K562 (cell line): Measurements from ENCODE around the gene SPOCD1. TPM values are rescaled to one million over a fixed set of nuclear protein-coding genes. Genes with fewer than 3 reads are reported as not detected.

Experiments used
- BRF2 ChIP-seq: IDR thresholded peaks from 3 replicates; pipeline ENCODE4 v1.6.1; 2011; ENCODE audit warnings: borderline replicate concordance, mild to moderate bottlenecking; ENCODE audit not compliant: insufficient read length, insufficient read depth
- ERF ChIP-seq: fragments of 450-650 bp; formaldehyde crosslinking; IDR thresholded peaks from 2 replicates; pipeline ENCODE4 v1.4.0; 2020; ENCODE audit warnings: mild to moderate bottlenecking, mixed read lengths
- FOXJ2 ChIP-seq: fragments of 200-800 bp; sonication (Bioruptor generic); IDR thresholded peaks from 2 replicates; pipeline ENCODE4 v1.6.1; 2016; ENCODE audit warnings: missing genetic modification characterization, missing compliant biosample characterization
- MAFK ChIP-seq: IDR thresholded peaks from 2 replicates; pipeline ENCODE4 v1.6.1; 2011; ENCODE audit warnings: low read length, improper control_type of control experiment
- TCF15 ChIP-seq: fragments of 250-450 bp; sonication (Bioruptor Pico); IDR thresholded peaks from 2 replicates; pipeline ENCODE4 v1.8.0; 2022; ENCODE audit warnings: moderate library complexity, mild to moderate bottlenecking, inconsistent platforms
- TEAD4 ChIP-seq, 2 experiments: sonication (generic) in 1 of 2; formaldehyde crosslinking in 1 of 2; IDR thresholded peaks; 2 replicates each; pipeline versions ENCODE4 v1.6.1 to v1.8.0; 2012 to 2022; ENCODE audit warnings: borderline replicate concordance in 1 of 2, inconsistent platforms in 1 of 2, low read length in 1 of 2, mild to moderate bottlenecking in 1 of 2, missing genetic modification reagents in 1 of 2
- TRIM25 ChIP-seq: fragments of 450-650 bp; IDR thresholded peaks from 2 replicates; pipeline ENCODE4 v1.7.0; 2016; ENCODE audit warnings: borderline replicate concordance
- ZBTB33 ChIP-seq: sonication (generic); formaldehyde crosslinking; IDR thresholded peaks from 2 replicates; pipeline ENCODE4 v1.8.1; 2023; ENCODE audit warnings: mild to moderate bottlenecking, missing genetic modification reagents
- ZBTB9 ChIP-seq: fragments of 450-650 bp; formaldehyde crosslinking; IDR thresholded peaks from 2 replicates; pipeline ENCODE4 v1.4.0; 2020; ENCODE audit warnings: mild to moderate bottlenecking, moderate library complexity
- ZNF212 ChIP-seq: fragments of 450-650 bp; formaldehyde crosslinking; IDR thresholded peaks from 2 replicates; pipeline ENCODE4 v1.4.0; 2020; ENCODE audit warnings: mild to moderate bottlenecking
- ZNF224 ChIP-seq: sonication (generic); formaldehyde crosslinking; IDR thresholded peaks from 2 replicates; pipeline ENCODE4 v1.8.0; 2022; ENCODE audit warnings: mild to moderate bottlenecking, missing genetic modification reagents
- ZNF511 ChIP-seq: sonication (generic); formaldehyde crosslinking; IDR thresholded peaks from 2 replicates; pipeline ENCODE4 v1.8.0; 2022; ENCODE audit warnings: mild to moderate bottlenecking, missing genetic modification reagents
- polyA plus RNA-seq, 8 experiments: library from polyadenylated mRNA; depleted of rRNA in 4 of 8; stranded (reverse) in 5 of 8; unstranded in 3 of 8; fragments of >200 nt; fragmentation: Nextera tagmentation in 2 of 8; fragmentation: Illumina TruSeq in 1 of 8; extraction: Ambion mirVana in 2 of 8; extraction: Trizol in 1 of 8; gene quantifications; 2 replicates each; pipeline versions ENCODE4 v1.2.1 to v1.2.3, GENCODE V29; 2011 to 2014; ENCODE audit warnings: inconsistent platforms in 1 of 8, missing spikeins in 1 of 8
- total RNA-seq, 7 experiments: library from RNA; depleted of rRNA in 6 of 7; stranded (reverse); fragments of >200 nt in 6 of 7; fragmentation: Illumina TruSeq in 2 of 7; extraction: Trizol in 2 of 7; gene quantifications; 2 replicates each; pipeline versions ENCODE4 v1.2.1 to v1.2.3, GENCODE V29; 2011 to 2021; ENCODE audit warnings: low replicate concordance in 1 of 7
- TF ChIP-seq, protein P1 (sequence below): fragments of 450-650 bp; formaldehyde crosslinking; conservative IDR thresholded peaks from 2 replicates; pipeline ENCODE4 v1.4.0; 2022; ENCODE audit warnings: mild to moderate bottlenecking, missing genetic modification characterization

The SPOCD1 gene
- total and polyA plus RNA-seq, 9 of the 15 experiments (the other 6 are each of a cell fraction or from before 2014, with no cell fraction given): 0.03 to 0.71 (median 0.26) TPM; not detected in 1

- no peak for TF ChIP-seq ERF (CRISPR knock-in tag)
- TF ChIP-seq ZNF224 (CRISPR knock-in tag): no peak
- no peak for TF ChIP-seq ZBTB9 (CRISPR knock-in tag)
- no peak; the same call in 1 of the 2 replicates for TF ChIP-seq ZNF511 (CRISPR knock-in tag)
- no peak for TF ChIP-seq TCF15 (CRISPR knock-in tag)
- no peak for TF ChIP-seq ZNF212
- TF ChIP-seq, protein P1, sequence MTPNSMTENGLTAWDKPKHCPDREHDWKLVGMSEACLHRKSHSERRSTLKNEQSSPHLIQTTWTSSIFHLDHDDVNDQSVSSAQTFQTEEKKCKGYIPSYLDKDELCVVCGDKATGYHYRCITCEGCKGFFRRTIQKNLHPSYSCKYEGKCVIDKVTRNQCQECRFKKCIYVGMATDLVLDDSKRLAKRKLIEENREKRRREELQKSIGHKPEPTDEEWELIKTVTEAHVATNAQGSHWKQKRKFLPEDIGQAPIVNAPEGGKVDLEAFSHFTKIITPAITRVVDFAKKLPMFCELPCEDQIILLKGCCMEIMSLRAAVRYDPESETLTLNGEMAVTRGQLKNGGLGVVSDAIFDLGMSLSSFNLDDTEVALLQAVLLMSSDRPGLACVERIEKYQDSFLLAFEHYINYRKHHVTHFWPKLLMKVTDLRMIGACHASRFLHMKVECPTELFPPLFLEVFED (CRISPR knock-in tag): no peak
- no peak for TF ChIP-seq ZBTB33 (CRISPR knock-in tag)
- TF ChIP-seq BRF2: no peak
- no peak for TF ChIP-seq FOXJ2 (tag)
- no peak for TF ChIP-seq MAFK
- TF ChIP-seq TEAD4 (IDR thresholded peaks at IDR 0.05; ENCODE audit: low read length): peak; percentile 67; the same call in 1 of the 2 replicates
- TF ChIP-seq TEAD4 (CRISPR knock-in tag; IDR thresholded peaks at IDR 0.05; ENCODE audit: borderline replicate concordance): no peak
- TF ChIP-seq TRIM25: no peak
These were observed 34.6 kb downstream of the SPOCD1 start (continued) for GRCh38 chr1:31781138-31781755.
